Measurements from ENCODE around the gene TRIM64. TPM values are rescaled to one million over a fixed set of nuclear protein-coding genes. Genes with fewer than 3 reads are reported as not detected.
A peak's percentile ranks its signal among the peaks of the same experiment; 100 is the strongest.
"Not testable (repeated sequence)": the region's sequence is repeated elsewhere in the genome, so short reads cannot be mapped to it uniquely, and the experiment has no call there.

The TRIM64 gene
- total RNA-seq: not detected

GRCh38 chr11:89965737-89966136 lies at the start of gene TRIM64:
Gene TRIM64, plus strand, starts transcription at chr11:89966037. Its CDS starts 2,467 bp downstream, at chr11:89968504.
- not testable (repeated sequence) for H3K4me1 ChIP-seq; H3K27me3 ChIP-seq; H3K36me3 ChIP-seq; H3K4me3 ChIP-seq; DNase-seq (ENCODE audit: low spot score); H3K27ac ChIP-seq; H3K9me3 ChIP-seq

DNA sequence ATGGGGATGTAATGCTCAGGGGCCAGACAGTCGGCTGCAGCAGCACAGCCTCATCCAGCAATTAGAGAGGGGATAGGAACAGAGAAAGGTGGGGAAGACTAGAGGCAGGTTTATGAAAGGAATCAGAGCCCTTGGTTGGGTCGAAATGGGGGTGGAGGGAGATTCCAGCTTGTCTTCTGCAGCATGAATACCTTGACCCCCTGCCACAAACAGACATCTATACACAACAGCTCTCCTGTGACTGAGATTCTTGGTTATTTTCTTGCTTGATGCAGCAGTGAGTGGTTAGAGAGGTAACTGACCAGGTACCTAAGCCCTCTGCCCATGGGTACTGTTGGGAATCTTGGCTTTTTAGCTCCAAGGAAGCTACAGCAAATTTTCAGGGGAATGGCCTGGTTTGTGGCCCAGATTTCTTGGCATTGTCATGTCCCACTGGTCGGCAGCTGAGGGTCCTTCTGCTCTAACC lies 43.6 kb upstream of the TRIM64 start, which contains the start of gene TRIM49D1:
Gene TRIM49D1 (minus strand): TSS at position 51 of the 466 bp plus-strand sequence. CDS start 4,535 bp downstream, outside the sequence.
- H3K36me3 ChIP-seq: no peaks in the 10 kb centered on the region
- H3K27ac ChIP-seq: no peak within 1 kb of the TSS
- H3K9me3 ChIP-seq: no peaks in the 10 kb centered on the region
- H3K27me3 ChIP-seq: no peaks in the 10 kb centered on the region
- H3K4me1 ChIP-seq: no peaks in the 10 kb centered on the region
- no peak for TF ChIP-seq CTCF (IDR thresholded peaks at IDR 0.05)
- DNase-seq (ENCODE audit: low spot score): no peak
- no peak within 1 kb of the TSS for H3K4me3 ChIP-seq

DNA sequence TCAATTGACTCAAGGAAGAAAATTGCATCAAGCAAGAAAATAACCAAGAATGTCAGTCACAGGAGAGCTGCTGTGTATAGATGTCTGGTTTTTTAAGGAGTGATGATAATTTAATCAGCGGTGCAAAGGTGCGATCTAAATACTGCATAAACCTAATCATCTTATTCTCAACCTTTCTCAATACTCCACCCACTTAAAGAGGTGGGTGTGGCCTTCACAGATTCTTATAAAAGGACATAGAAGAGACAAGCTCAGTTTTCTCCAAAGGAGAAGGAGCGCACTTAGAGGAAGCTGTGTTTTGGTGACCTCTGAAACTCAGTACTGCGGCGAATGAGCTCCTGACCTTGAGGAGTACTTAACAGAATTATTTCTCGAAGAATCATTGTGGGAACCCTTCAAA lies 42.1 kb upstream of the TRIM64 start, which contains the start of gene TRIM49D2:
Gene TRIM49D2 (plus strand): TSS at position 301 of the 400 bp plus-strand sequence. CDS start 2,698 bp downstream, outside the sequence.
- not testable (repeated sequence) for H3K9me3 ChIP-seq; DNase-seq (ENCODE audit: low spot score); H3K27me3 ChIP-seq; H3K27ac ChIP-seq; H3K4me1 ChIP-seq; H3K4me3 ChIP-seq; H3K36me3 ChIP-seq

DNA sequence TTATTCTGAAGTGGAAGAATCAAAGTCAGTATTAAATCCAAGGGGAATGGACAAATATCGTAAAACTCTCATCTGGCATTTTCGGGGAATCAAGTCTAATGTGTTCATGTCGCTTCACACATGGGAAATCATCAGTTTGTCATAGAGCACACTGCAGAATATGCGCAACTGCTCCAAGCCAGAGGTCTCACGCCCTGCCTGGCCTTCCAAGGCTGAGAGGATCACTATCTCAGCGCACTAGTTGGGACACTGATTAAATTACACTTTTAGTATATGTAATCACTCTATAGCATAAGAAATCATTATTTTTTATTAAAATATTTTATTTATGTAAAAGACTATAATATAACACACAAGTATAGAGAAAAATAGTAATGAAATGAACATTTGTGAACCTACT lies 5.0 kb upstream of the TRIM64 start:
- not testable (repeated sequence) for H3K27ac ChIP-seq, H3K4me3 ChIP-seq, H3K9me3 ChIP-seq, H3K36me3 ChIP-seq, H3K27me3 ChIP-seq, H3K4me1 ChIP-seq
- DNase-seq (ENCODE audit: low spot score): peak; percentile 23

Other genes with a start within 250 kb of the TRIM64 start
- gene TRIM49, start 157.5 kb upstream of the TRIM64 start, total RNA-seq: not detected
- gene TRIM64B, start 87.5 kb upstream of the TRIM64 start, total RNA-seq: not detected
- gene TRIM49D1, start 43.8 kb upstream of the TRIM64 start, total RNA-seq: not detected
- not detected for gene TRIM49D2, start 42.0 kb upstream of the TRIM64 start, total RNA-seq
- not detected for gene TRIM49C, start 65.1 kb downstream of the TRIM64 start, total RNA-seq
- gene UBTFL1, start 119.9 kb downstream of the TRIM64 start, total RNA-seq: not detected
- 1 to 10 TPM in 1 of 2 donors, under 1 TPM in 1; 0.83 to 6.0 TPM for gene NAALAD2, start 168.6 kb downstream of the TRIM64 start, total RNA-seq

Measured in right atrium auricular region (tissue), 2 donors.